ENCODE results near the gene OR2C3. TPM values are rescaled to one million over a fixed set of nuclear protein-coding genes. Genes with fewer than 3 reads are reported as not detected.

The OR2C3 gene
- total and polyA plus RNA-seq, 8 donors: 0.03 to 0.09 (median 0.04) TPM; not detected in 2

GRCh38 chr1:247562198-247562597 lies 26.0 kb upstream of the OR2C3 start:
- H3K9me3 ChIP-seq: no peaks in the 10 kb centered on the region
- H3K4me3 ChIP-seq: no peak overlapping the region
- no peak for DNase-seq
- no peaks in the 10 kb centered on the region for H3K36me3 ChIP-seq
- ATAC-seq: no peak
- TF ChIP-seq CTCF (IDR thresholded peaks at IDR 0.05): no peak
- no peaks in the 10 kb centered on the region for H3K27me3 ChIP-seq
- intact Hi-C loops (cut with DNase I): no loop called here
- H3K27ac ChIP-seq: no peak overlapping the region
- no peaks in the 10 kb centered on the region for H3K4me1 ChIP-seq

- H3K27me3 ChIP-seq: no peaks in the 10 kb centered on the region
- no peaks in the 10 kb centered on the region for H3K9me3 ChIP-seq
- no peaks in the 10 kb centered on the region for H3K4me1 ChIP-seq
- DNase-seq (no peak), ATAC-seq (no peak)
- no peak overlapping the region for H3K27ac ChIP-seq
- TF ChIP-seq CTCF (IDR thresholded peaks at IDR 0.05): no peak
- H3K4me3 ChIP-seq: no peak overlapping the region
- intact Hi-C loops (cut with DNase I): no loop called here
- H3K36me3 ChIP-seq: no peaks in the 10 kb centered on the region
Observed at GRCh38 chr1:247561711-247562110, 25.5 kb upstream of the OR2C3 start.

- ATAC-seq (no peak), DNase-seq (no peak)
- Histone ChIP-seq H3K27ac (no peak overlapping the region), H3K36me3 (no peaks in the 10 kb centered on the region), H3K9me3 (no peaks in the 10 kb centered on the region), H3K4me1 (no peaks in the 10 kb centered on the region), H3K27me3 (no peaks in the 10 kb centered on the region), H3K4me3 (no peak overlapping the region)
- intact Hi-C loops (cut with DNase I): no loop called here
- no peak for TF ChIP-seq CTCF (IDR thresholded peaks at IDR 0.05)
Observed at GRCh38 chr1:247557926-247558674, 21.9 kb upstream of the OR2C3 start.

- Histone ChIP-seq H3K4me1 (no peaks in the 10 kb centered on the region), H3K27me3 (peaks cover 0 to 7% of the 10 kb centered on the region in 2 donors), H3K27ac (no peak overlapping the region), H3K4me3 (no peak overlapping the region), H3K36me3 (no peaks in the 10 kb centered on the region), H3K9me3 (no peaks in the 10 kb centered on the region)
- DNase-seq (no peak), ATAC-seq (no peak)
- intact Hi-C loops (cut with DNase I): no loop called here
- TF ChIP-seq CTCF (IDR thresholded peaks at IDR 0.05): no peak
Observed at GRCh38 chr1:247552231-247552630, 16.0 kb upstream of the OR2C3 start.

- Histone ChIP-seq H3K36me3 (no peaks in the 10 kb centered on the region), H3K9me3 (no peaks in the 10 kb centered on the region), H3K4me1 (no peaks in the 10 kb centered on the region), H3K27ac (no peak overlapping the region), H3K4me3 (no peak overlapping the region), H3K27me3 (peaks cover 0 to 7% of the 10 kb centered on the region in 2 donors)
- DNase-seq: no peak
- TF ChIP-seq CTCF (IDR thresholded peaks at IDR 0.05): no peak
- intact Hi-C loops (cut with DNase I): no loop called here
- ATAC-seq: no peak
Observed at GRCh38 chr1:247551721-247552120, 15.5 kb upstream of the OR2C3 start.
